ENCODE results near the gene ARHGAP40.
A peak's percentile ranks its signal among the peaks of the same experiment; 100 is the strongest.

The ARHGAP40 gene

GRCh38 chr20:38617011-38617829, 15.6 kb downstream of the ARHGAP40 start:
- peaks cover 4% of the 10 kb centered on the region; the same call in 1 of the 2 replicates for H3K27me3 ChIP-seq (ENCODE audit: low read depth)
- H3K9me3 ChIP-seq, result no peaks in the 10 kb centered on the region
- in situ Hi-C loops (cut with MboI; ENCODE audit: low sequenced_read_pairs), result no loop called here
- no peaks in the 10 kb centered on the region for H3K36me3 ChIP-seq (replicated peaks)
- no peak overlapping the region for H3K4me3 ChIP-seq
- H3K4me1 ChIP-seq, result no peaks in the 10 kb centered on the region
- DNase-seq (ENCODE audit: low spot score in 2 of 2), result no peak

- no peak overlapping the region for H3K4me3 ChIP-seq
- no peaks in the 10 kb centered on the region for H3K36me3 ChIP-seq (replicated peaks)
- peaks cover 4% of the 10 kb centered on the region; the same call in 1 of the 2 replicates for H3K27me3 ChIP-seq (ENCODE audit: low read depth)
- H3K4me1 ChIP-seq, result no peaks in the 10 kb centered on the region
- no peak for DNase-seq (ENCODE audit: low spot score in 2 of 2)
- in situ Hi-C loops (cut with MboI; ENCODE audit: low sequenced_read_pairs), result no loop called here
- H3K9me3 ChIP-seq, result no peaks in the 10 kb centered on the region
Measured at GRCh38 chr20:38617830-38618196, 16.2 kb downstream of the ARHGAP40 start.

- in situ Hi-C loops (cut with MboI; ENCODE audit: low sequenced_read_pairs), result no loop called here
Measured at GRCh38 chr20:38620441-38620840, 18.8 kb downstream of the ARHGAP40 start.

GRCh38 chr20:38623061-38623460, 21.5 kb downstream of the ARHGAP40 start:
- Histone ChIP-seq H3K4me1 (no peaks in the 10 kb centered on the region), H3K27me3 (ENCODE audit: low read depth) (peaks cover 4% of the 10 kb centered on the region; the same call in 1 of the 2 replicates), H3K4me3 (no peak overlapping the region), H3K9me3 (no peaks in the 10 kb centered on the region), H3K36me3 (replicated peaks) (no peaks in the 10 kb centered on the region)
- no peak for DNase-seq (ENCODE audit: low spot score in 2 of 2)
- in situ Hi-C loops (cut with MboI; ENCODE audit: low sequenced_read_pairs), result no loop called here

More at GRCh38 chr20:38620441-38620840, 18.8 kb downstream of the ARHGAP40 start:
- peaks cover 4% of the 10 kb centered on the region; the same call in 1 of the 2 replicates for H3K27me3 ChIP-seq (ENCODE audit: low read depth)
- DNase-seq (ENCODE audit: low spot score in 2 of 2), result no peak
- no peaks in the 10 kb centered on the region for H3K9me3 ChIP-seq
- H3K36me3 ChIP-seq (replicated peaks), result no peaks in the 10 kb centered on the region
- no peaks in the 10 kb centered on the region for H3K4me1 ChIP-seq
- H3K4me3 ChIP-seq, result no peak overlapping the region

- no peaks in the 10 kb centered on the region for H3K36me3 ChIP-seq (replicated peaks)
- H3K27me3 ChIP-seq (ENCODE audit: low read depth), result peaks cover 4% of the 10 kb centered on the region; the same call in 1 of the 2 replicates
- no peaks in the 10 kb centered on the region for H3K4me1 ChIP-seq
- H3K4me3 ChIP-seq, result no peak overlapping the region
- in situ Hi-C loops (cut with MboI; ENCODE audit: low sequenced_read_pairs), result no loop called here
- no peaks in the 10 kb centered on the region for H3K9me3 ChIP-seq
- no peak for DNase-seq (ENCODE audit: low spot score in 2 of 2)
Measured at GRCh38 chr20:38624084-38624483, 22.5 kb downstream of the ARHGAP40 start.

- Histone ChIP-seq H3K9me3 (no peaks in the 10 kb centered on the region), H3K4me1 (no peaks in the 10 kb centered on the region), H3K36me3 (replicated peaks) (no peaks in the 10 kb centered on the region), H3K27me3 (ENCODE audit: low read depth) (peaks cover 4% of the 10 kb centered on the region; the same call in 1 of the 2 replicates), H3K4me3 (no peak overlapping the region)
- in situ Hi-C loops (cut with MboI; ENCODE audit: low sequenced_read_pairs), result no loop called here
- no peak for DNase-seq (ENCODE audit: low spot score in 2 of 2)
Measured at GRCh38 chr20:38625896-38626295, 24.3 kb downstream of the ARHGAP40 start.

- no peak for DNase-seq (ENCODE audit: low spot score in 2 of 2)
- no peaks in the 10 kb centered on the region for H3K4me1 ChIP-seq
- no peaks in the 10 kb centered on the region for H3K36me3 ChIP-seq (replicated peaks)
- in situ Hi-C loops (cut with MboI; ENCODE audit: low sequenced_read_pairs), result no loop called here
- peaks cover 1% of the 10 kb centered on the region; the same call in 1 of the 2 replicates for H3K27me3 ChIP-seq (ENCODE audit: low read depth)
- no peak overlapping the region for H3K4me3 ChIP-seq
- no peaks in the 10 kb centered on the region for H3K9me3 ChIP-seq
Measured at GRCh38 chr20:38626921-38627659, 25.5 kb downstream of the ARHGAP40 start.

GRCh38 chr20:38628580-38629470, 27.2 kb downstream of the ARHGAP40 start:
- H3K4me1 ChIP-seq, result no peaks in the 10 kb centered on the region
- peaks cover under 1% of the 10 kb centered on the region; the same call in 1 of the 2 replicates for H3K27me3 ChIP-seq (ENCODE audit: low read depth)
- no peaks in the 10 kb centered on the region for H3K9me3 ChIP-seq
- no peaks in the 10 kb centered on the region for H3K36me3 ChIP-seq (replicated peaks)
- no peak for DNase-seq (ENCODE audit: low spot score in 2 of 2)
- in situ Hi-C loops (cut with MboI; ENCODE audit: low sequenced_read_pairs), result no loop called here
- H3K4me3 ChIP-seq, result no peak overlapping the region

- H3K4me3 ChIP-seq, result no peak overlapping the region
- H3K27me3 ChIP-seq (ENCODE audit: low read depth), result peaks cover 7% of the 10 kb centered on the region
- in situ Hi-C loops (cut with MboI; ENCODE audit: low sequenced_read_pairs), result no loop called here
- H3K4me1 ChIP-seq, result no peaks in the 10 kb centered on the region
- DNase-seq (ENCODE audit: low spot score in 2 of 2), result no peak
- no peaks in the 10 kb centered on the region for H3K36me3 ChIP-seq (replicated peaks)
- H3K9me3 ChIP-seq, result no peaks in the 10 kb centered on the region
Measured at GRCh38 chr20:38629979-38630378, 28.4 kb downstream of the ARHGAP40 start.

GRCh38 chr20:38630727-38631126, 29.1 kb downstream of the ARHGAP40 start:
- no peak for DNase-seq (ENCODE audit: low spot score in 2 of 2)
- H3K4me1 ChIP-seq, result no peaks in the 10 kb centered on the region
- no peaks in the 10 kb centered on the region for H3K9me3 ChIP-seq
- no peak overlapping the region for H3K4me3 ChIP-seq
- no peaks in the 10 kb centered on the region for H3K36me3 ChIP-seq (replicated peaks)
- in situ Hi-C loops (cut with MboI; ENCODE audit: low sequenced_read_pairs), result no loop called here
- peaks cover 7% of the 10 kb centered on the region for H3K27me3 ChIP-seq (ENCODE audit: low read depth)

- in situ Hi-C loops (cut with MboI; ENCODE audit: low sequenced_read_pairs), result no loop called here
- Histone ChIP-seq H3K9me3 (no peaks in the 10 kb centered on the region), H3K36me3 (replicated peaks) (no peaks in the 10 kb centered on the region), H3K4me1 (no peaks in the 10 kb centered on the region), H3K27me3 (ENCODE audit: low read depth) (peaks cover 7% of the 10 kb centered on the region), H3K4me3 (no peak overlapping the region)
- no peak for DNase-seq (ENCODE audit: low spot score in 2 of 2)
Measured at GRCh38 chr20:38631155-38632022, 29.8 kb downstream of the ARHGAP40 start.

- peak; percentile 59 to 82 for DNase-seq (ENCODE audit: low spot score in 2 of 2)
- Histone ChIP-seq H3K4me1 (no peaks in the 10 kb centered on the region), H3K9me3 (no peaks in the 10 kb centered on the region), H3K36me3 (replicated peaks) (no peaks in the 10 kb centered on the region), H3K27me3 (ENCODE audit: low read depth) (peaks cover 9% of the 10 kb centered on the region), H3K4me3 (no peak overlapping the region)
- in situ Hi-C loops (cut with MboI; ENCODE audit: low sequenced_read_pairs), result no loop called here
Measured at GRCh38 chr20:38633577-38634093, 32.0 kb downstream of the ARHGAP40 start.
